ENCODE data around the gene DOK5.
A peak's percentile ranks its signal among the peaks of the same experiment; 100 is the strongest.

DNA sequence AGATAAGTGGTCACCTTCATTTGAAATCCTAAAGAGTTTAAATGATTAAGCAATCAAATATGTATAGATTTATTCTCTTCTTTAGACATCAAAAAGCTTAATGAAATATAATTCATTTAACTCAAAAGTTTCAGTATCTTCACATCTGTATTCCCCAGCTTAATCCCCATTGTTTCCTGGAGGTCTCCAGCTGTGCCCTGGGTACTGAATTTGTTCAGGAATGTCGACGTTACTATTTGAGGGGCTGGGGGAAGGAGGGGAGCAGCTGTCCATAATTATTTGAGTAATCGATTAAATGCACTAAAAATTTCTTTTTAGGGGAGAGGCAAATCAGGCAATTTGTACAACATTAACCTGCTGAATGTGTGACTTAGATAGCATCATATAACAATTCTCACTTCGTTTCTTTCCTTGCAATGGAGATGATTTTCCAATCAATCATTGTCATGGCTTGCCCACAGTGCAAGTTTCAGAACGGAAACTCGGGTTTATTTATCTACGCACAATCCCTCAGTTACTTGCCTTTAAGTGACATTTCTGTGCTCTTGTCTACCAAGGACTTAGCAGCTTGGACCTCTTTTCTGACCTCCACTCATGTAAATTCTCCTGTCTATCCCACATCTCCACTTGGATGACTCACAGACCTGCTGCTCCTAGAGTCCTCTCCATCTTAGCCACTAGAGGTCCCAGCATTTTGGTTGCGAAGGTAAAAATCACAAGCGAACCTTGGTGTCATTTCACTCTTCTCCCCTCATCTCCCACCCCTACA lies 3.9 kb downstream of the DOK5 start:
- TF ChIP-seq POLR2A (IDR thresholded peaks at IDR 0.05; ENCODE audit: low read depth, low read length) (no peak), MAZ (IDR thresholded peaks at IDR 0.05; ENCODE audit: borderline replicate concordance, low read depth, low read length) (no peak), CTCF (conservative IDR thresholded peaks at IDR 0.05; ENCODE audit: low read depth, low read length) (0 out of 2 replicates have a peak, but pooled peaks have one; percentile 14), ELK1 (IDR thresholded peaks at IDR 0.05; ENCODE audit: borderline replicate concordance, low read depth, low read length) (no peak), CEBPB (IDR thresholded peaks at IDR 0.05; ENCODE audit: low read depth, low read length) (no peak), BHLHE40 (IDR thresholded peaks at IDR 0.05; ENCODE audit: low read depth, low read length) (no peak)
